Naive thymus-derived CD4-positive, alpha-beta T cell (primary cell): ENCODE measurements around the gene CACNA1C. TPM values are rescaled to one million over a fixed set of nuclear protein-coding genes. Genes with fewer than 3 reads are reported as not detected.

Source experiments
- ATAC-seq: fragments of 150-1000 bp; cut with Tn5 transposase; 2 replicates; pipeline ENCODE4 v1.10.0; 2021; ENCODE audit warnings: mild to moderate bottlenecking, moderate library complexity
- CTCF ChIA-PET: fragments of 350-600 bp; sonication (Branson Sonifier 250); formaldehyde crosslinking; loops from one replicate; lab custom pipeline; 2021; ENCODE audit warnings: antibody characterized with exemption; lab: Charles Lee
- POLR2A ChIA-PET: fragments of 350-600 bp; sonication (Branson Sonifier 250); formaldehyde crosslinking; loops from one replicate; lab custom pipeline; 2021; ENCODE audit warnings: antibody characterized with exemption, inconsistent platforms; lab: Charles Lee
- DNase-seq, 9 donors: peaks; one replicate each; pipeline versions ENCODE4 v3.0.0 to v3.0.0-alpha.2; 2020 to 2022; ENCODE audit warnings: mixed read lengths in 1 of 9
- H3K27ac ChIP-seq: one replicate; pipeline ENCODE4 v1.7.0; 2013; ENCODE audit warnings: mild to moderate bottlenecking, low read depth, low read length, moderate library complexity
- H3K27me3 ChIP-seq, 2 donors: one replicate each; pipeline ENCODE4 v1.7.0; 2013; ENCODE audit warnings: low read length in 2 of 2, mild to moderate bottlenecking in 2 of 2, moderate library complexity in 2 of 2; ENCODE audit not compliant: control insufficient read depth in 2 of 2, insufficient read depth in 2 of 2
- H3K36me3 ChIP-seq, 3 experiments: 1 replicate in 2 of 3; 2 replicates in 1 of 3; pipeline ENCODE4 v1.7.0; 2013; ENCODE audit warnings: low read length in 3 of 3, mild to moderate bottlenecking in 3 of 3, moderate library complexity in 1 of 3; ENCODE audit not compliant: insufficient read depth in 3 of 3, control insufficient read depth in 2 of 3
- H3K4me1 ChIP-seq, 2 donors: one replicate each; pipeline ENCODE4 v1.7.0; 2013; ENCODE audit warnings: low read length in 2 of 2, mild to moderate bottlenecking in 2 of 2, moderate library complexity in 1 of 2; ENCODE audit not compliant: control insufficient read depth in 2 of 2, insufficient read depth in 2 of 2
- H3K4me3 ChIP-seq: 2 replicates; pipeline ENCODE4 v1.7.0; 2013; ENCODE audit warnings: mild to moderate bottlenecking, low read length
- H3K9me3 ChIP-seq, 3 experiments: 1 replicate in 2 of 3; 2 replicates in 1 of 3; pipeline ENCODE4 v1.7.0; 2013; ENCODE audit warnings: low read length in 3 of 3; ENCODE audit not compliant: control insufficient read depth in 2 of 3
- H3K27ac Mint-ChIP-seq, 9 donors: one replicate each; pipeline ENCODE4 v1.8.0; 2020 to 2022; ENCODE audit warnings: mixed read lengths in 9 of 9, mild to moderate bottlenecking in 8 of 9, moderate library complexity in 5 of 9, inconsistent platforms in 2 of 9
- H3K27me3 Mint-ChIP-seq, 5 donors: one replicate each; pipeline ENCODE4 v1.8.0; 2021 to 2022; ENCODE audit warnings: mixed read lengths in 5 of 5, mild to moderate bottlenecking in 1 of 5
- H3K36me3 Mint-ChIP-seq, 5 donors: one replicate each; pipeline ENCODE4 v1.8.0; 2020 to 2022; ENCODE audit warnings: mixed read lengths in 5 of 5, mild to moderate bottlenecking in 3 of 5, inconsistent platforms in 1 of 5
- H3K4me1 Mint-ChIP-seq, 7 donors: one replicate each; pipeline ENCODE4 v1.8.0; 2020 to 2022; ENCODE audit warnings: mixed read lengths in 7 of 7, mild to moderate bottlenecking in 3 of 7, inconsistent platforms in 1 of 7
- H3K4me3 Mint-ChIP-seq, 10 donors: one replicate each; pipeline ENCODE4 v1.8.0; 2020 to 2022; ENCODE audit warnings: mild to moderate bottlenecking in 10 of 10, mixed read lengths in 10 of 10, moderate library complexity in 6 of 10, inconsistent platforms in 2 of 10
- H3K9me3 Mint-ChIP-seq, 11 donors: one replicate each; pipeline ENCODE4 v1.8.0; 2020 to 2022; ENCODE audit warnings: mixed read lengths in 11 of 11, mild to moderate bottlenecking in 4 of 11, inconsistent platforms in 1 of 11, moderate library complexity in 1 of 11
- intact Hi-C, 2 donors: fragments of 100-400 bp; cut with micrococcal nuclease; formaldehyde crosslinking; loops; one replicate each; pipeline ENCODE4 v1.15.1; 2023
- polyA plus RNA-seq, 2 donors: library from polyadenylated mRNA; unstranded; fragments of 300-500 nt; fragmentation: Illumina TruSeq; gene quantifications; one replicate each; pipeline ENCODE4 v1.2.3, GENCODE V29; 2021
- total RNA-seq, 6 experiments: library from RNA in 5 of 6; stranded (reverse) in 5 of 6; gene quantifications; 1 replicate in 5 of 6; 2 replicates in 1 of 6; pipeline ENCODE4 v1.2.3 and lab custom pipeline; 2021 to 2026

Gene CACNA1C
- total and polyA plus RNA-seq, 7 experiments from 2014 or later, result 0.04 to 0.48 (median 0.08) TPM

- DNase-seq (no peak), ATAC-seq (no peak)
- no peaks in the 10 kb centered on the region for H3K4me1 ChIP-seq
- Mint-ChIP-seq H3K4me3 (no peak overlapping the region), H3K27ac (no peak overlapping the region), H3K27me3 (peaks cover 0 to under 1% (median 0%) of the 10 kb centered on the region in 5 donors), H3K4me1 (no peaks in the 10 kb centered on the region), H3K9me3 (no peaks in the 10 kb centered on the region), H3K36me3 (no peaks in the 10 kb centered on the region)
- intact Hi-C loops, result no loop called here
- no peaks in the 10 kb centered on the region for H3K27me3 ChIP-seq
- no peak overlapping the region for H3K4me3 ChIP-seq
- H3K36me3 ChIP-seq, result no peaks in the 10 kb centered on the region
- ChIA-PET CTCF (no interaction called here), POLR2A (no interaction called here)
- H3K9me3 ChIP-seq, result no peaks in the 10 kb centered on the region
- H3K27ac ChIP-seq, result no peak overlapping the region
These were observed 457.3 kb downstream of the CACNA1C start for GRCh38 chr12:2510045-2510444.

GRCh38 chr12:2513141-2514037 lies 460.6 kb downstream of the CACNA1C start:
- Mint-ChIP-seq H3K27ac (no peak overlapping the region), H3K4me3 (no peak overlapping the region), H3K4me1 (no peaks in the 10 kb centered on the region), H3K9me3 (peaks cover 0 to 3% (median 0%) of the 10 kb centered on the region in 11 donors), H3K27me3 (peaks cover 2 to 16% (median 12%) of the 10 kb centered on the region in 5 donors), H3K36me3 (no peaks in the 10 kb centered on the region)
- POLR2A ChIA-PET, result no interaction called here
- Histone ChIP-seq H3K36me3 (no peaks in the 10 kb centered on the region), H3K4me3 (no peak overlapping the region), H3K27ac (no peak overlapping the region), H3K9me3 (no peaks in the 10 kb centered on the region), H3K27me3 (no peaks in the 10 kb centered on the region), H3K4me1 (no peaks in the 10 kb centered on the region)
- intact Hi-C loops, result no loop called here
- ATAC-seq, result no peak
- DNase-seq, result no peak
- CTCF ChIA-PET, result no interaction called here

GRCh38 chr12:2514038-2514340 lies 461.2 kb downstream of the CACNA1C start:
- ChIA-PET POLR2A (no interaction called here), CTCF (no interaction called here)
- peaks cover 2 to 16% (median 12%) of the 10 kb centered on the region in 5 donors for H3K27me3 Mint-ChIP-seq
- DNase-seq, result no peak
- H3K27ac Mint-ChIP-seq, result no peak overlapping the region
- H3K4me3 Mint-ChIP-seq, result no peak overlapping the region
- no peaks in the 10 kb centered on the region for H3K36me3 Mint-ChIP-seq
- no peak for ATAC-seq
- no peaks in the 10 kb centered on the region for H3K4me1 ChIP-seq
- no peaks in the 10 kb centered on the region for H3K4me1 Mint-ChIP-seq
- no peaks in the 10 kb centered on the region for H3K9me3 ChIP-seq
- H3K4me3 ChIP-seq, result no peak overlapping the region
- H3K9me3 Mint-ChIP-seq, result peaks cover 0 to 3% (median 0%) of the 10 kb centered on the region in 11 donors
- H3K27ac ChIP-seq, result no peak overlapping the region
- intact Hi-C loops, result no loop called here
- H3K27me3 ChIP-seq, result no peaks in the 10 kb centered on the region
- no peaks in the 10 kb centered on the region for H3K36me3 ChIP-seq

GRCh38 chr12:2520722-2521246 lies 468.0 kb downstream of the CACNA1C start:
- Histone ChIP-seq H3K27ac (no peak overlapping the region), H3K4me3 (no peak overlapping the region), H3K27me3 (no peaks in the 10 kb centered on the region), H3K36me3 (no peaks in the 10 kb centered on the region), H3K9me3 (no peaks in the 10 kb centered on the region), H3K4me1 (no peaks in the 10 kb centered on the region)
- intact Hi-C loops, result no loop called here
- ChIA-PET POLR2A (no interaction called here), CTCF (no interaction called here)
- ATAC-seq, result no peak
- H3K27ac Mint-ChIP-seq, result no peak overlapping the region
- DNase-seq, result no peak
- H3K9me3 Mint-ChIP-seq, result peaks cover 0 to 6% (median 2%) of the 10 kb centered on the region in 11 donors
- H3K4me3 Mint-ChIP-seq, result no peak overlapping the region
- peaks cover 2 to 20% (median 14%) of the 10 kb centered on the region in 5 donors for H3K27me3 Mint-ChIP-seq
- no peaks in the 10 kb centered on the region for H3K36me3 Mint-ChIP-seq
- H3K4me1 Mint-ChIP-seq, result no peaks in the 10 kb centered on the region

- no peaks in the 10 kb centered on the region for H3K4me1 ChIP-seq
- Mint-ChIP-seq H3K9me3 (peaks cover 0 to 6% (median 1%) of the 10 kb centered on the region in 11 donors), H3K27ac (no peak overlapping the region), H3K27me3 (peaks cover 0 to 11% (median 1%) of the 10 kb centered on the region in 5 donors), H3K4me3 (no peak overlapping the region), H3K36me3 (no peaks in the 10 kb centered on the region), H3K4me1 (peaks cover 0 to 3% (median 0%) of the 10 kb centered on the region in 7 donors)
- intact Hi-C loops, result no loop called here
- CTCF ChIA-PET, result no interaction called here
- H3K27ac ChIP-seq, result no peak overlapping the region
- H3K36me3 ChIP-seq, result no peaks in the 10 kb centered on the region
- no peak for ATAC-seq
- no peaks in the 10 kb centered on the region for H3K9me3 ChIP-seq
- POLR2A ChIA-PET, result no interaction called here
- no peaks in the 10 kb centered on the region for H3K27me3 ChIP-seq
- H3K4me3 ChIP-seq, result no peak overlapping the region
- DNase-seq, result no peak
These were observed 470.5 kb downstream of the CACNA1C start for GRCh38 chr12:2523317-2523716.

- no peak overlapping the region for H3K4me3 Mint-ChIP-seq
These were observed 471.1 kb downstream of the CACNA1C start for GRCh38 chr12:2523844-2524243.

More at GRCh38 chr12:2523844-2524243, 471.1 kb downstream of the CACNA1C start:
- no peaks in the 10 kb centered on the region for H3K36me3 Mint-ChIP-seq
- Histone ChIP-seq H3K9me3 (no peaks in the 10 kb centered on the region), H3K36me3 (no peaks in the 10 kb centered on the region), H3K27me3 (no peaks in the 10 kb centered on the region), H3K4me3 (no peak overlapping the region), H3K4me1 (no peaks in the 10 kb centered on the region), H3K27ac (no peak overlapping the region)
- DNase-seq (no peak), ATAC-seq (no peak)
- intact Hi-C loops, result no loop called here
- peaks cover 0 to 11% (median 4%) of the 10 kb centered on the region in 5 donors for H3K27me3 Mint-ChIP-seq
- CTCF ChIA-PET, result no interaction called here
- peaks cover 0 to 3% (median 0%) of the 10 kb centered on the region in 7 donors for H3K4me1 Mint-ChIP-seq
- peaks cover 0 to 6% (median 2%) of the 10 kb centered on the region in 11 donors for H3K9me3 Mint-ChIP-seq
- no peak overlapping the region for H3K27ac Mint-ChIP-seq
- POLR2A ChIA-PET, result no interaction called here
